Skeletal muscle satellite cell (primary cell): Measurements from ENCODE around the gene SPAG8.
A peak's percentile ranks its signal among the peaks of the same experiment; 100 is the strongest.

Experiments used
- H3K27me3 ChIP-seq: 2 replicates; pipeline ENCODE4 v1.7.0; 2013; ENCODE audit warnings: low read length; ENCODE audit not compliant: control insufficient read depth, insufficient read depth
- H3K36me3 ChIP-seq: 2 replicates; pipeline ENCODE4 v1.7.0; 2013; ENCODE audit warnings: mild to moderate bottlenecking, control low read depth, low read length; ENCODE audit not compliant: insufficient read depth
- H3K4me1 ChIP-seq: 2 replicates; pipeline ENCODE4 v1.7.0; 2013; ENCODE audit warnings: low read length; ENCODE audit not compliant: control insufficient read depth, insufficient read depth
- H3K4me2 ChIP-seq: 2 replicates; pipeline ENCODE4 v1.7.0; 2013; ENCODE audit warnings: mild to moderate bottlenecking, low read length
- H3K4me3 ChIP-seq: 2 replicates; pipeline ENCODE4 v1.7.0; 2013; ENCODE audit warnings: low read length
- H3K9ac ChIP-seq: 2 replicates; pipeline ENCODE4 v1.7.0; 2013; ENCODE audit warnings: mild to moderate bottlenecking, low read depth, low read length, moderate library complexity
- H3K9me3 ChIP-seq: replicated peaks from 2 replicates; pipeline ENCODE4 v1.7.0; 2013; ENCODE audit warnings: mild to moderate bottlenecking, control low read depth, low read length

SPAG8 gene

DNA sequence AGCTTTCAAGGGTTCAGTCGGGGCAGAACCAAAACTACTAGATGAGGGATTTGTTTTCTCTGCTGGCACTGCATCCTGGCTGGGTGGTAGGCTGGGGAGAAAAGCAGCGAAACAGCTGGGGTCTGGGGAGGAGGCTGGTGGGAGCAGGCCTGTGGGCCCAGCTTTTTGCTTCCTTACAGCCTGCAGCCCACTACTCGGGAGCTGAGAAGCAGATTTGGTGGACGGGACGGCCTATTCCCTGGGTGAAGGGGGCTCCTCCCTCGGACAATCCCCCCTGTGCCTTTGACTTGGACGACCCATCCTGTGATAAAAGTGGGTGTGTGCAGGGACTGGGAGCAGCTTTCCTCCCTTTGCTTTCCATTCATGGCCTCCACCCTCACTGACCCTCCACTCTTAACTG is 11.5 kb downstream of the SPAG8 start:
- H3K4me3 ChIP-seq = no peak overlapping the region
- no peak overlapping the region for H3K9ac ChIP-seq
- H3K9me3 ChIP-seq = no peaks in the 10 kb centered on the region
- H3K4me1 ChIP-seq = peaks cover 16% of the 10 kb centered on the region
- H3K36me3 ChIP-seq = peaks cover 31% of the 10 kb centered on the region
- no peaks in the 10 kb centered on the region for H3K27me3 ChIP-seq
- H3K4me2 ChIP-seq = no peak overlapping the region

- no peaks in the 10 kb centered on the region for H3K27me3 ChIP-seq
- peaks cover 25% of the 10 kb centered on the region for H3K36me3 ChIP-seq
- no peak overlapping the region for H3K4me2 ChIP-seq
- peaks cover 33% of the 10 kb centered on the region for H3K4me1 ChIP-seq
- H3K4me3 ChIP-seq = no peak overlapping the region
- H3K9ac ChIP-seq = no peak overlapping the region
- H3K9me3 ChIP-seq = no peaks in the 10 kb centered on the region
Measured at GRCh38 chr9:35798658-35799374, 13.2 kb downstream of the SPAG8 start.

DNA sequence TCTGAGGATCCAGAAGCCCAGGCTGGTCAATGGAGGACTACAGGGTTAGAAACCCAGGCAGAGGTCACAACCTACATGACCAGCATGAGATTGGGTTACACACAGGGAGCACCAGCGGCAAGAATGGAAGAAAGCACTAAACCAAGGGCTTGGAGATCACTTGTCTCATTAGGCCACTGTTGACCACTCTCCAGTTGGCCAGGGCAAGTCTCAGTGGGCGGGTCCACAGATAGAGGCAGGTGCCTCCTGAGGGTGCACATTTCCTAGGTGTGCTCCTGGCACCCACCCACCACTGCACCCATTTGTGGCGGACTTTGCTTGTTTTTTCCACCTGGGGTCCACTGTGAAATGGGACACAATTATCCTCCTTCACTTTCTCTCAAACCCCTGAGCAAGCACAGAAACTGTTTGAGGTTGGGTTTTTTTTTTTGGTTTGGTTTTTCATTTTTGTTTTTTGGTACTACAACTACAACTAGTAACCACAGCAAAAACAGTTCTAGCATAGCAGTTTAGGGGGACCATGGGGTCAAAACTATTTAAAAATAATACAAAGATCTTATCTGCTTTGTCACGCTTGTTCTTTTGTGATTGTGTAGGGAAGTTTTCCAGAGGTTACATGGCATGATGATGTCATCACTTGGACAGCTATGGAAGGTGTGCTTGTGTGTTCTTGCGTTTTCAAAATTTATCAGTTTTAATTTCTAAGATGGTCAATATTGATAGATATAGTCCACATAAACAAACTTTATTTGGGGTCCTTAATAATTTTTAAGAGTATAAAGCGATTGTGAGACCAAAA is 14.6 kb downstream of the SPAG8 start:
- H3K4me3 ChIP-seq = no peak overlapping the region
- peaks cover 46% of the 10 kb centered on the region for H3K4me1 ChIP-seq
- no peaks in the 10 kb centered on the region for H3K27me3 ChIP-seq
- no peak overlapping the region for H3K4me2 ChIP-seq
- peaks cover 23% of the 10 kb centered on the region for H3K36me3 ChIP-seq
- no peak overlapping the region for H3K9ac ChIP-seq
- no peaks in the 10 kb centered on the region for H3K9me3 ChIP-seq

GRCh38 chr9:35795695-35796094 is 16.4 kb downstream of the SPAG8 start:
- Histone ChIP-seq H3K4me1 (peaks cover 55% of the 10 kb centered on the region), H3K4me3 (no peak overlapping the region), H3K4me2 (peak overlapping the region; percentile 97), H3K9me3 (no peaks in the 10 kb centered on the region), H3K36me3 (peaks cover 8% of the 10 kb centered on the region), H3K9ac (no peak overlapping the region), H3K27me3 (no peaks in the 10 kb centered on the region)

- H3K4me3 ChIP-seq = peak overlapping the region; percentile 44
Measured at GRCh38 chr9:35793461-35793860, 18.6 kb downstream of the SPAG8 start.

DNA sequence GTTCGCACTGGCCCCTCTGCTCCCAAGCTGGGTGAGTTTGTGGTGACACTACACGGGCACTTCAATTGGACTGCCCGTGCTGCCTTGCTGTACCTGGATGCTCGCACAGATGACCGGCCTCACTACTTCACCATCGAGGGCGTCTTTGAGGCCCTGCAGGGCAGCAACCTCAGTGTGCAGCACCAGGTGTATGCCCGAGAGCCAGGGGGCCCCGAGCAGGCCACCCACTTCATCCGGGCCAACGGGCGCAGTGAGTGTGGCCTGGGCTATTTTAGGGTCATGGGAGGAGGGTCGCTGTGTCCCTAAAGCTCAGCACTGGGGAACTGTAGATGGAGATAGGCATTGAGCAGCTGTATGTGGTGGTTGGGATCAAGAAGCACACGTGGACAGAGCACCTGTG is 19.2 kb downstream of the SPAG8 start:
- Histone ChIP-seq H3K4me2 (peak overlapping the region; percentile 97), H3K4me1 (peaks cover 47% of the 10 kb centered on the region), H3K9me3 (no peaks in the 10 kb centered on the region), H3K36me3 (no peaks in the 10 kb centered on the region), H3K27me3 (peaks cover 3% of the 10 kb centered on the region), H3K9ac (peak overlapping the region; percentile 20), H3K4me3 (peak overlapping the region; percentile 44)

More at GRCh38 chr9:35793461-35793860, 18.6 kb downstream of the SPAG8 start:
- Histone ChIP-seq H3K9ac (peak overlapping the region; percentile 20), H3K9me3 (no peaks in the 10 kb centered on the region), H3K27me3 (peaks cover 3% of the 10 kb centered on the region), H3K4me1 (peaks cover 53% of the 10 kb centered on the region), H3K36me3 (no peaks in the 10 kb centered on the region), H3K4me2 (peak overlapping the region; percentile 97)

DNA sequence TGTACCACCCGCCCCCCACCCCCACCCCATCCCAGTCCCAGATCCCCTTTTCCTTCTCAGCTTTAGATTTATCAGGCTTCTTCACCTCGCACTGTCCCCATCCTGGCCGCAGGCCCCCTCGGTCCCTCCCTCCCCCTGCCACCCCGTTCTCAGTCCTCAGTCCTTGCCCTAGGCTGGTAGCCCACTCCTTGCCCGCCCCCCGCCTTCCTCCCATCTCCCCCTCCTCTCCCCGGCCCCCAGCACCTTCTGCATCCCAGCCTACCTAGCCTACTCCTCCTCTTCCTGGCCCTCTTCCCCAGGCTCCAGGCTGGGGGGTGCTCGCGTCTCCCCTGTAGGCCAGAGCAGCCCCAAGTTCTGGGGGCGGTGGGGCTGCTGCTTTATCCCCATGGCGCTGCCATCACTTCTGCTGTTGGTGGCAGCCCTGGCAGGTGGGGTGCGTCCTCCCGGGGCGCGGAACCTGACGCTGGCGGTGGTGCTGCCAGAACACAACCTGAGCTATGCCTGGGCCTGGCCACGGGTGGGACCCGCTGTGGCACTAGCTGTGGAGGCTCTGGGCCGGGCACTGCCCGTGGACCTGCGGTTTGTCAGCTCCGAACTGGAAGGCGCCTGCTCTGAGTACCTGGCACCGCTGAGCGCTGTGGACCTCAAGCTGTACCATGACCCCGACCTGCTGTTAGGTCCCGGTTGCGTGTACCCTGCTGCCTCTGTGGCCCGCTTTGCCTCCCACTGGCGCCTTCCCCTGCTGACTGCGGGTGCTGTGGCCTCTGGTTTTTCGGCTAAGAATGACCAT is 19.8 kb downstream of the SPAG8 start:
- Histone ChIP-seq H3K4me1 (peaks cover 47% of the 10 kb centered on the region), H3K36me3 (no peaks in the 10 kb centered on the region), H3K4me2 (peak overlapping the region; percentile 97), H3K4me3 (peak overlapping the region; percentile 75), H3K9ac (peak overlapping the region; percentile 93), H3K9me3 (no peaks in the 10 kb centered on the region), H3K27me3 (peaks cover 3% of the 10 kb centered on the region)

DNA sequence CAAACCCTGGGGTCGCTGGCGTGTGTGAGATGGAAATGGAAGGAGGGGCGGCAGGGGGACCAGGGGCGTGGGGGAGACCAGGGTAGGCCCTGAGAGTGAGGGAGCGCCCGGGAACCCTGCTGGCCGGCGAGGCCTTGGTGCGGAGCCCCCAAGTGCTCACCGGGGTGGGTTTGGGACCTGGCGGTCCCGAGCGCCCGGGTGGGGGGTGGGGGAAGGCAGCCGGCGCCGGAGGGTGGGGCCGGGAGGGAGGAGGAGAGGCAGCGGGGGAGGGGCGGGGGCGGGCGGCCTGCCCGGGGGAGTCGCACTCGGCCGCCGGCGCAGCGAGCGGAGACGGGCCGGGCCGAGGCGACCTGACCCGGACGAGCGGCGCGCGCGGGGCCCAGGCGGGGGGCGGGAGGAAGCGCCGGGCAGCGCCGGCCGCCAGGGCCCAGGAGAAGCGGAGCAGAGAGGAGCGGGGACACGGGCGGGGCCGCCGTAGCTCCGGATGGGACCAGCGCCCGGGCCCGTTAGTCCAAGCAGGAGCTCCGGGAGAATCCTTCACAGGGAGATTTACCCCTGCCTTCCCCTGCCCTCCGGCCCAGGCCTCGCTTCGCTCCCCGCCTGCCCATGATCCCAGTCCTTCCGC is 20.7 kb downstream of the SPAG8 start, which contains the start of gene NPR2:
TSS of gene NPR2 (plus strand) at position 295 of the 625 bp plus-strand sequence. CDS start 818 bp downstream, outside the sequence.
- Histone ChIP-seq H3K36me3 (no peaks in the 10 kb centered on the region), H3K27me3 (peaks cover 5% of the 10 kb centered on the region), H3K9me3 (no peaks in the 10 kb centered on the region), H3K4me1 (peaks cover 47% of the 10 kb centered on the region), H3K9ac (peak within 1 kb of the TSS; percentile 93), H3K4me3 (peak within 1 kb of the TSS; percentile 75), H3K4me2 (peak within 1 kb of the TSS; percentile 97)

GRCh38 chr9:35790385-35791296 is 21.4 kb downstream of the SPAG8 start:
- Histone ChIP-seq H3K4me3 (peak overlapping the region; percentile 55), H3K4me2 (peak overlapping the region; percentile 30), H3K27me3 (peaks cover 12% of the 10 kb centered on the region), H3K9me3 (no peaks in the 10 kb centered on the region), H3K36me3 (no peaks in the 10 kb centered on the region), H3K4me1 (peaks cover 44% of the 10 kb centered on the region), H3K9ac (peak overlapping the region; percentile 63)

DNA sequence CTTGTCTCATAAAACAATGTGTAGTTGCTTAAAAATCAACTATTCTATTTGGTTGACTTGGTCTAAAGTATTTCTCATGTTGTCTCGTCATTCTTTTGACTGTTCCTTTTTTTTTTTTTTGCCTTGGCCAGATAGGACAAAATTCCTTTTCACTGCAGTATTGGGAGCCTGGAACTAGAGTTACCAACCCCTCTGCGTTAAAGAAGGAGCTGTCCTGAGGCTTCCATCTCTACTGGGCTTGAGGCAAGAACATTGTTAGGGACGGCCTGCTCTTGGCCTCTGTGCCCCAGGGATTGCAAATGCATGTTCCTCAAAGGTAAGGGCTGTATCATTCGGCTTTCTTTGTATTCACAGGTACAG is 22.1 kb downstream of the SPAG8 start:
- no peaks in the 10 kb centered on the region for H3K9me3 ChIP-seq
- H3K27me3 ChIP-seq = peaks cover 18% of the 10 kb centered on the region
- no peak overlapping the region for H3K4me3 ChIP-seq

More for the DNA sequence above, 22.1 kb downstream of the SPAG8 start:
- Histone ChIP-seq H3K4me1 (peaks cover 38% of the 10 kb centered on the region), H3K36me3 (no peaks in the 10 kb centered on the region), H3K9ac (no peak overlapping the region), H3K4me2 (no peak overlapping the region)
